Activated naive CD4-positive, alpha-beta T cell treated with anti-CD3 and anti-CD28 coated beads, Interleukin-2, amount 10 ng/mL, durations not matched to agents 7 days and 5 days (primary cell): Measurements from ENCODE around the gene ANAPC13.

Source experiments
- CTCF ChIA-PET: fragments of 350-600 bp; sonication (Branson Sonifier 250); formaldehyde crosslinking; loops from one replicate; lab custom pipeline; 2021; ENCODE audit warnings: antibody characterized with exemption; lab: Charles Lee
- DNase-seq: peaks from one replicate; pipeline ENCODE4 v3.0.0-alpha.2; 2020
- H3K27ac Mint-ChIP-seq: one replicate; pipeline ENCODE4 v1.8.0; 2021; ENCODE audit warnings: mild to moderate bottlenecking, moderate library complexity, mixed read lengths
- H3K27me3 Mint-ChIP-seq: one replicate; pipeline ENCODE4 v1.8.0; 2021; ENCODE audit warnings: mild to moderate bottlenecking, mixed read lengths
- H3K36me3 Mint-ChIP-seq: one replicate; pipeline ENCODE4 v1.8.0; 2021; ENCODE audit warnings: mixed read lengths
- H3K4me1 Mint-ChIP-seq: one replicate; pipeline ENCODE4 v1.8.0; 2021; ENCODE audit warnings: mixed read lengths
- H3K4me3 Mint-ChIP-seq: one replicate; pipeline ENCODE4 v1.8.0; 2021; ENCODE audit warnings: mild to moderate bottlenecking, moderate library complexity, mixed read lengths
- H3K9me3 Mint-ChIP-seq: one replicate; pipeline ENCODE4 v1.8.0; 2021; ENCODE audit warnings: mixed read lengths

The ANAPC13 gene

DNA sequence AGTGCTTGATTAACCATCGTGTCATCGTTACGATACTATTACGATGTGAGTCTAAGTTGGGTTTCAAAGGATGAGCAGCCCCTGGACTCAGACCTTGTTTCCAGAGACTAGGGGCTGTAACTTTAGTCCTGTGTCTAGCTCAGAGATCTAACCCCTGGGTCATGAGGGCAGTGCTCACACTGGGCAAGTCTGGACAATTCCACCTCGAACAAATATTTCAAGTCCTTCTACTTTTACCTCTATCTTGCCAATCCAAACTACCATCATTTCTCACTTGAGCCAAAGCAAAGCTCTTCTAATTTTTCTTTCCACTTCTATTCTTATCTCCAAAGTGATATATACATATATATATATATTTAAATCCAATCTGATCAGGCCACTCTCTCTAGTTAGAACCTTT, 10.8 kb downstream of the ANAPC13 start:
- Mint-ChIP-seq H3K4me3 (no peak overlapping the region), H3K36me3 (peaks cover 19% of the 10 kb centered on the region), H3K9me3 (no peaks in the 10 kb centered on the region), H3K27me3 (no peaks in the 10 kb centered on the region), H3K27ac (no peak overlapping the region), H3K4me1 (no peaks in the 10 kb centered on the region)
- no peak for DNase-seq
- CTCF ChIA-PET = interaction anchor here (0.7 to 4.0 kb wide), 11 partner anchors 9 to 281 kb away, joined by 3 to 35 read pairs (median 4); no protein-coding TSS in a partner anchor

GRCh38 chr3:134473868-134474546, 11.8 kb downstream of the ANAPC13 start:
- no peak overlapping the region for H3K27ac Mint-ChIP-seq
- no peaks in the 10 kb centered on the region for H3K27me3 Mint-ChIP-seq
- no peaks in the 10 kb centered on the region for H3K9me3 Mint-ChIP-seq
- H3K4me3 Mint-ChIP-seq = no peak overlapping the region
- no peaks in the 10 kb centered on the region for H3K4me1 Mint-ChIP-seq
- H3K36me3 Mint-ChIP-seq = peaks cover 18% of the 10 kb centered on the region
- CTCF ChIA-PET = interaction anchor here (0.6 to 4.0 kb wide), 18 partner anchors 9 to 275 kb away, joined by 3 to 50 read pairs (median 5); no protein-coding TSS in a partner anchor
- peak; percentile 86 for DNase-seq

GRCh38 chr3:134472831-134473230, 13.0 kb downstream of the ANAPC13 start:
- H3K27me3 Mint-ChIP-seq = no peaks in the 10 kb centered on the region
- no peaks in the 10 kb centered on the region for H3K4me1 Mint-ChIP-seq
- H3K9me3 Mint-ChIP-seq = no peaks in the 10 kb centered on the region
- CTCF ChIA-PET = interaction anchor here (0.8 to 4.0 kb wide), 14 partner anchors 11 to 544 kb away, joined by 3 to 50 read pairs (median 6); no protein-coding TSS in a partner anchor
- no peak overlapping the region for H3K27ac Mint-ChIP-seq
- H3K4me3 Mint-ChIP-seq = no peak overlapping the region
- DNase-seq = no peak
- peaks cover 12% of the 10 kb centered on the region for H3K36me3 Mint-ChIP-seq

- no peaks in the 10 kb centered on the region for H3K9me3 Mint-ChIP-seq
- H3K36me3 Mint-ChIP-seq = peaks cover 4% of the 10 kb centered on the region
- no peak overlapping the region for H3K4me3 Mint-ChIP-seq
- CTCF ChIA-PET = interaction anchor here (1.2 to 4.0 kb wide), 5 partner anchors 12 to 268 kb away, joined by 3 to 50 read pairs (median 21); no protein-coding TSS in a partner anchor
- no peaks in the 10 kb centered on the region for H3K27me3 Mint-ChIP-seq
- no peak for DNase-seq
- no peak overlapping the region for H3K27ac Mint-ChIP-seq
- H3K4me1 Mint-ChIP-seq = no peaks in the 10 kb centered on the region
These were observed 14.1 kb downstream of the ANAPC13 start for GRCh38 chr3:134471521-134472193.

DNA sequence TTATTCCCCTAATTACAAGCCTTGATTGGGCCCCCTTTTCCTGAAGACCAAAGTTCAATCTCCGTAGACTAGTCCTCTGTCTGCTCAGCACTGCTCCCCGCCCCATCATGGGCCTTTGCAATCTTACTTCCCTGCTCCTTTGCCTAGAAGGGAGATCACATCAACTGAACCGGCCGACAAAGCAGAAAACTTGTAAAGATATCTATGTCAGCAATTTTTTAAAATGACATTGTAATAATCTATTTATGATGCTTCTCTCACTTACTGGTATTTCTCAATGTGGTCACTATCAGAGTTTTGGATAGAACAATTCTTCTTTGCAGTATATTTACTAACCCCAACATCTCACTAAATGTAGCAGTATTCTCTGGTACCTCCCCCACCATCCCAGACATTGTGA, 17.3 kb downstream of the ANAPC13 start:
- Mint-ChIP-seq H3K4me1 (no peaks in the 10 kb centered on the region), H3K36me3 (no peaks in the 10 kb centered on the region), H3K27ac (no peak overlapping the region), H3K9me3 (no peaks in the 10 kb centered on the region), H3K4me3 (no peak overlapping the region), H3K27me3 (peaks cover 4% of the 10 kb centered on the region)
- DNase-seq = no peak
- CTCF ChIA-PET = interaction anchor here (1.5 kb wide), 1 partner anchor 256 kb away, joined by 4 read pairs; no protein-coding TSS in a partner anchor

DNA sequence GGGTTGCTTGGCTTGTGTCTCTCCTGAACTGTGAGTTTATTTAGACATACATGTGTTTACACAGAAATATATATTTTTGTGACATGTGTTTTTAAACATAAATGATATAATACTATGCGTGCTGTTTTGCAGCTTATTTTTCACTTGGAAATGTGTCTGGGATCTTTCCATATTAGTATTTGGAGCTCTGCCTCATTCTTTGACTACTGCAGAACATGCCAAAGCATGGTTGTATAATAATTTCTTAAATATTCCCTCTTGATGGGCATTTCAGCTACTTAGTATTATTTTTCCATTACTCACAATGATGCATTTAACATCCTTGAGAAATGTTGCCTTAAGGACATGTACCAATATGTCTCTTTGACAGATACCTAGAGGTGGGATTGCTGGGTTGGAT, 19.5 kb downstream of the ANAPC13 start:
- peaks cover 11% of the 10 kb centered on the region for H3K27me3 Mint-ChIP-seq
- H3K27ac Mint-ChIP-seq = no peak overlapping the region
- no peaks in the 10 kb centered on the region for H3K9me3 Mint-ChIP-seq
- H3K4me3 Mint-ChIP-seq = no peak overlapping the region
- no peak for DNase-seq
- CTCF ChIA-PET = no interaction called here
- H3K4me1 Mint-ChIP-seq = no peaks in the 10 kb centered on the region
- H3K36me3 Mint-ChIP-seq = no peaks in the 10 kb centered on the region

GRCh38 chr3:134464689-134465365, 21.0 kb downstream of the ANAPC13 start:
- Mint-ChIP-seq H3K9me3 (no peaks in the 10 kb centered on the region), H3K27ac (no peak overlapping the region), H3K36me3 (no peaks in the 10 kb centered on the region), H3K27me3 (peaks cover 16% of the 10 kb centered on the region), H3K4me1 (no peaks in the 10 kb centered on the region), H3K4me3 (no peak overlapping the region)
- no peak for DNase-seq
- CTCF ChIA-PET = interaction anchor here (1.4 kb wide), 1 partner anchor 9 kb away, joined by 4 read pairs; no protein-coding TSS in a partner anchor

- no peaks in the 10 kb centered on the region for H3K36me3 Mint-ChIP-seq
- H3K27me3 Mint-ChIP-seq = peaks cover 16% of the 10 kb centered on the region
- DNase-seq = no peak
- no peak overlapping the region for H3K4me3 Mint-ChIP-seq
- CTCF ChIA-PET = no interaction called here
- H3K27ac Mint-ChIP-seq = no peak overlapping the region
- H3K9me3 Mint-ChIP-seq = no peaks in the 10 kb centered on the region
- H3K4me1 Mint-ChIP-seq = no peaks in the 10 kb centered on the region
These were observed 21.6 kb downstream of the ANAPC13 start for GRCh38 chr3:134464064-134464688.

GRCh38 chr3:134463676-134464063, 22.1 kb downstream of the ANAPC13 start:
- H3K27ac Mint-ChIP-seq = no peak overlapping the region
- CTCF ChIA-PET = no interaction called here
- no peak overlapping the region for H3K4me3 Mint-ChIP-seq

GRCh38 chr3:134462331-134462941, 23.3 kb downstream of the ANAPC13 start:
- CTCF ChIA-PET = no interaction called here
- Mint-ChIP-seq H3K4me3 (no peak overlapping the region), H3K27ac (no peak overlapping the region), H3K4me1 (no peaks in the 10 kb centered on the region), H3K36me3 (no peaks in the 10 kb centered on the region), H3K27me3 (peaks cover 22% of the 10 kb centered on the region), H3K9me3 (no peaks in the 10 kb centered on the region)
- DNase-seq = no peak

More at GRCh38 chr3:134463676-134464063, 22.1 kb downstream of the ANAPC13 start:
- peaks cover 16% of the 10 kb centered on the region for H3K27me3 Mint-ChIP-seq
- H3K4me1 Mint-ChIP-seq = no peaks in the 10 kb centered on the region
- no peaks in the 10 kb centered on the region for H3K36me3 Mint-ChIP-seq
- H3K9me3 Mint-ChIP-seq = no peaks in the 10 kb centered on the region
- no peak for DNase-seq

GRCh38 chr3:134460965-134461364, 24.8 kb downstream of the ANAPC13 start:
- H3K27me3 Mint-ChIP-seq = peaks cover 28% of the 10 kb centered on the region
- no peaks in the 10 kb centered on the region for H3K4me1 Mint-ChIP-seq
- no peaks in the 10 kb centered on the region for H3K36me3 Mint-ChIP-seq
- CTCF ChIA-PET = no interaction called here
- DNase-seq = no peak
- no peak overlapping the region for H3K4me3 Mint-ChIP-seq
- no peak overlapping the region for H3K27ac Mint-ChIP-seq
- no peaks in the 10 kb centered on the region for H3K9me3 Mint-ChIP-seq

DNA sequence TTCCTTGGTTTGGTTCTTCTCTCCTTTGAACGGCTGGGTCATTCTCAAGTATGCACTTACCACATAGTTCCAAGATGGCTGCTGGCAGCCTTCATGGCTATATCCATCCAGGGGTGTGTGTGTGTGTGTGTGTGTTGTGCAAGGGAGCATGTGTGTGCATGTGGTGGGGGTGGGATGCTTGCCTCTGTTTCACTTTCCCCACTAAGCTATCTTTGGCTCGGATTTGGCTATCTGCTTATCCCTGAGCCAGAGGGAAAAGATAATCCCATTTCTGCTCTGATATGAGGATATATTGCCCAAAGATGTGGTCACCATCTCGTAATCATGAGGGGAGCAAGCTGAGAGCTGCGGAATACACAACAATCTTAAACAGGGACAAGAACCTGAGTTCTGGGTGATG, 26.2 kb downstream of the ANAPC13 start:
- no peak for DNase-seq
- Mint-ChIP-seq H3K27ac (no peak overlapping the region), H3K27me3 (peaks cover 32% of the 10 kb centered on the region)

DNA sequence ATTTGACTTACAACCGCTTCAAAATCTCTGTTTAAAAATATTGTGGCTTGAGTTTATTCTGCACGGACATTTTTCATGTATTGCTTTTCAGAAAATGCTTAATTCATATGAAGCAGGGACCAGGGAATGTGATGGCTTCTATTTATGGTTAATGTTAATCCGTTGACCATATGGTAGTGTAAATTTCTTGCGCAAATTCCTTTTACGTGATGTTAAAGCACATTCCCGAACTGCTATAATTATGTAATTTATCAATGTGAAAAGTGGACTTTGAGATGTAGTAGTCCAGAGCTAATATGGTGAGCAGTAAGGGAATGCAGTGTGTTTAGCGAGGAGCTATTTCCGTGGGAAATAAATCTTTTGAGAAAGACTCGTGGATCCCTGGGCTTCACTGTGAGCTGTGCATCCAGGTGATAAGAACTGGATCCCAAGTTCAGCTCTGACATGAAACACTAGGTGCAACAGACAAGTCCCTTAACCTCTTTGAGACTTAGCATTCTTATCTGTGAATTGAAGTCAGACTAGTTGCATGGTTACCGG, 27.3 kb downstream of the ANAPC13 start:
- H3K36me3 Mint-ChIP-seq = no peaks in the 10 kb centered on the region
- H3K4me1 Mint-ChIP-seq = no peaks in the 10 kb centered on the region
- no peak for DNase-seq
- no peaks in the 10 kb centered on the region for H3K9me3 Mint-ChIP-seq
- CTCF ChIA-PET = no interaction called here
- peaks cover 32% of the 10 kb centered on the region for H3K27me3 Mint-ChIP-seq
- no peak overlapping the region for H3K27ac Mint-ChIP-seq
- H3K4me3 Mint-ChIP-seq = no peak overlapping the region

More for the DNA sequence above, 26.2 kb downstream of the ANAPC13 start:
- Mint-ChIP-seq H3K9me3 (no peaks in the 10 kb centered on the region), H3K4me1 (no peaks in the 10 kb centered on the region), H3K4me3 (no peak overlapping the region), H3K36me3 (no peaks in the 10 kb centered on the region)
- CTCF ChIA-PET = no interaction called here
